HepG2 (cell line): ENCODE measurements around the gene SLC35B2.

Experiments
- ARNT2 ChIP-seq: sonication (generic); formaldehyde crosslinking; IDR thresholded peaks from 2 replicates; pipeline ENCODE4 v1.8.0; 2022; ENCODE audit warnings: mild to moderate bottlenecking, low read depth, missing genetic modification reagents, moderate library complexity
- CEBPB ChIP-seq: IDR thresholded peaks from 2 replicates; pipeline ENCODE4 v1.6.1; 2011; ENCODE audit warnings: low read depth, low read length, improper control_type of control experiment, borderline replicate concordance
- HES4 ChIP-seq: sonication (generic); formaldehyde crosslinking; IDR thresholded peaks from 2 replicates; pipeline ENCODE4 v1.9.0; 2021; ENCODE audit warnings: mild to moderate bottlenecking, missing genetic modification reagents, borderline replicate concordance
- MTA3 ChIP-seq: sonication (generic); formaldehyde crosslinking; IDR thresholded peaks from 2 replicates; pipeline ENCODE4 v1.4.0; 2020; ENCODE audit warnings: missing genetic modification reagents
- POLR2AphosphoS2 ChIP-seq: IDR thresholded peaks from 2 replicates; pipeline ENCODE4 v1.6.1; 2011; ENCODE audit warnings: low read depth, low read length, improper control_type of control experiment
- RAD21 ChIP-seq: fragments of 450-650 bp; formaldehyde crosslinking; IDR thresholded peaks from 2 replicates; pipeline ENCODE4 v1.5.0; 2020; ENCODE audit warnings: mild to moderate bottlenecking
- RELA ChIP-seq: sonication (generic); formaldehyde crosslinking; IDR thresholded peaks from 2 replicates; pipeline ENCODE4 v1.4.0; 2020; ENCODE audit warnings: missing genetic modification reagents
- ZFX ChIP-seq: sonication (generic); formaldehyde crosslinking; IDR thresholded peaks from 2 replicates; pipeline ENCODE4 v1.4.0; 2020; ENCODE audit warnings: mild to moderate bottlenecking, low read depth, missing genetic modification reagents, moderate library complexity
- TF ChIP-seq, protein P1 (sequence below): IDR thresholded peaks from 2 replicates; pipeline ENCODE4 v1.6.1; 2012; ENCODE audit warnings: inconsistent platforms
- TF ChIP-seq, protein P2 (sequence below): sonication (generic); formaldehyde crosslinking; IDR thresholded peaks from 2 replicates; pipeline ENCODE4 v1.5.0; 2020; ENCODE audit warnings: mild to moderate bottlenecking, missing genetic modification reagents, moderate library complexity
- TF ChIP-seq, protein P3 (sequence below), 2 experiments: fragments of 450-650 bp in 1 of 2; sonication (generic) in 1 of 2; formaldehyde crosslinking; IDR thresholded peaks; 2 replicates each; pipeline versions ENCODE4 v1.5.0 to v1.8.0; 2020 to 2022; ENCODE audit warnings: mild to moderate bottlenecking in 1 of 2, missing genetic modification reagents in 1 of 2
- TF ChIP-seq, protein P4 (sequence below): sonication (generic); formaldehyde crosslinking; IDR thresholded peaks from 2 replicates; pipeline ENCODE4 v1.9.0; 2021; ENCODE audit warnings: missing genetic modification reagents, borderline replicate concordance

DNA sequence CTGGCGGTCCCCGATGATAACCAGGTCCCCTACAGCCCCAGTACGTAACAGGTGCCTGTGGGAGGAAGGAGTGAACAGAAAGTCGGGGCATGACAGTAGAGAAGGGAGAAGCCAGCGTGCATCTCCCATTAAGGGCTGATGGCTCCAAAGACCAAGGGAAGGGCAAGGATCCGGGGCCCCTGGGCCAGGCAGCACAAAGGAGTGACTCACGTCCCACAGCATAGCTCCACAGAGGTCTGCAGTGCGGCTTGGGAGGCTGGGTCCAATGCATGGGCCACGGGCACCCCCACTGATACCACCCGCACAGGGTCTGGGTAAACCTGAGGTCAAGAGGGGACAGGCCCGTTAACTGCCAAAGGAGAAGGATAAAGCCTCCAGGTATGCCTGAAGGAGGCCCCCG, 45.5 kb upstream of the SLC35B2 start:
- TF ChIP-seq, protein P1, sequence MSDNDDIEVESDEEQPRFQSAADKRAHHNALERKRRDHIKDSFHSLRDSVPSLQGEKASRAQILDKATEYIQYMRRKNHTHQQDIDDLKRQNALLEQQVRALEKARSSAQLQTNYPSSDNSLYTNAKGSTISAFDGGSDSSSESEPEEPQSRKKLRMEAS = no peak
- TF ChIP-seq, protein P2, sequence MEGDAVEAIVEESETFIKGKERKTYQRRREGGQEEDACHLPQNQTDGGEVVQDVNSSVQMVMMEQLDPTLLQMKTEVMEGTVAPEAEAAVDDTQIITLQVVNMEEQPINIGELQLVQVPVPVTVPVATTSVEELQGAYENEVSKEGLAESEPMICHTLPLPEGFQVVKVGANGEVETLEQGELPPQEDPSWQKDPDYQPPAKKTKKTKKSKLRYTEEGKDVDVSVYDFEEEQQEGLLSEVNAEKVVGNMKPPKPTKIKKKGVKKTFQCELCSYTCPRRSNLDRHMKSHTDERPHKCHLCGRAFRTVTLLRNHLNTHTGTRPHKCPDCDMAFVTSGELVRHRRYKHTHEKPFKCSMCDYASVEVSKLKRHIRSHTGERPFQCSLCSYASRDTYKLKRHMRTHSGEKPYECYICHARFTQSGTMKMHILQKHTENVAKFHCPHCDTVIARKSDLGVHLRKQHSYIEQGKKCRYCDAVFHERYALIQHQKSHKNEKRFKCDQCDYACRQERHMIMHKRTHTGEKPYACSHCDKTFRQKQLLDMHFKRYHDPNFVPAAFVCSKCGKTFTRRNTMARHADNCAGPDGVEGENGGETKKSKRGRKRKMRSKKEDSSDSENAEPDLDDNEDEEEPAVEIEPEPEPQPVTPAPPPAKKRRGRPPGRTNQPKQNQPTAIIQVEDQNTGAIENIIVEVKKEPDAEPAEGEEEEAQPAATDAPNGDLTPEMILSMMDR (CRISPR knock-in tag) = no peak
- no peak for TF ChIP-seq CEBPB
- TF ChIP-seq, protein P3, sequence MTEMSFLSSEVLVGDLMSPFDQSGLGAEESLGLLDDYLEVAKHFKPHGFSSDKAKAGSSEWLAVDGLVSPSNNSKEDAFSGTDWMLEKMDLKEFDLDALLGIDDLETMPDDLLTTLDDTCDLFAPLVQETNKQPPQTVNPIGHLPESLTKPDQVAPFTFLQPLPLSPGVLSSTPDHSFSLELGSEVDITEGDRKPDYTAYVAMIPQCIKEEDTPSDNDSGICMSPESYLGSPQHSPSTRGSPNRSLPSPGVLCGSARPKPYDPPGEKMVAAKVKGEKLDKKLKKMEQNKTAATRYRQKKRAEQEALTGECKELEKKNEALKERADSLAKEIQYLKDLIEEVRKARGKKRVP (CRISPR knock-in tag; IDR thresholded peaks at IDR 0.05) = no peak
- no peak for TF ChIP-seq POLR2AphosphoS2
- TF ChIP-seq ZFX (CRISPR knock-in tag) = no peak
- TF ChIP-seq MTA3 (CRISPR knock-in tag) = no peak
- TF ChIP-seq, protein P4, sequence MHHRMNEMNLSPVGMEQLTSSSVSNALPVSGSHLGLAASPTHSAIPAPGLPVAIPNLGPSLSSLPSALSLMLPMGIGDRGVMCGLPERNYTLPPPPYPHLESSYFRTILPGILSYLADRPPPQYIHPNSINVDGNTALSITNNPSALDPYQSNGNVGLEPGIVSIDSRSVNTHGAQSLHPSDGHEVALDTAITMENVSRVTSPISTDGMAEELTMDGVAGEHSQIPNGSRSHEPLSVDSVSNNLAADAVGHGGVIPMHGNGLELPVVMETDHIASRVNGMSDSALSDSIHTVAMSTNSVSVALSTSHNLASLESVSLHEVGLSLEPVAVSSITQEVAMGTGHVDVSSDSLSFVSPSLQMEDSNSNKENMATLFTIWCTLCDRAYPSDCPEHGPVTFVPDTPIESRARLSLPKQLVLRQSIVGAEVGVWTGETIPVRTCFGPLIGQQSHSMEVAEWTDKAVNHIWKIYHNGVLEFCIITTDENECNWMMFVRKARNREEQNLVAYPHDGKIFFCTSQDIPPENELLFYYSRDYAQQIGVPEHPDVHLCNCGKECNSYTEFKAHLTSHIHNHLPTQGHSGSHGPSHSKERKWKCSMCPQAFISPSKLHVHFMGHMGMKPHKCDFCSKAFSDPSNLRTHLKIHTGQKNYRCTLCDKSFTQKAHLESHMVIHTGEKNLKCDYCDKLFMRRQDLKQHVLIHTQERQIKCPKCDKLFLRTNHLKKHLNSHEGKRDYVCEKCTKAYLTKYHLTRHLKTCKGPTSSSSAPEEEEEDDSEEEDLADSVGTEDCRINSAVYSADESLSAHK (CRISPR knock-in tag) = no peak
- TF ChIP-seq RAD21 (CRISPR knock-in tag) = no peak
- TF ChIP-seq ARNT2 (CRISPR knock-in tag) = no peak
- no peak for TF ChIP-seq RELA (CRISPR knock-in tag)
- TF ChIP-seq HES4 (CRISPR knock-in tag) = no peak
